Lung (tissue), 12 donors: ENCODE results near the gene AUH. TPM values are rescaled to one million over a fixed set of nuclear protein-coding genes. Genes with fewer than 3 reads are reported as not detected.

ENCODE experiments used
- ATAC-seq: fragments of 200-7000 bp; cut with Tn5 transposase; one replicate; pipeline ENCODE4 v1.9.1; 2020; ENCODE audit warnings: moderate number of reproducible peaks; ENCODE audit not compliant: insufficient read depth, low FRiP score
- DNase-seq, 3 donors: peaks; one replicate each; pipeline ENCODE4 v3.0.0-alpha.2; 2013 to 2017
- H3K27ac ChIP-seq, 2 donors: one replicate each; pipeline ENCODE4 v1.5.1; 2013; ENCODE audit warnings: mild to moderate bottlenecking in 2 of 2, moderate library complexity in 2 of 2, control low read depth in 1 of 2, inconsistent platforms in 1 of 2, low read depth in 1 of 2, low read length in 1 of 2
- H3K27me3 ChIP-seq, 3 donors: one replicate each; pipeline ENCODE4 v1.5.1; 2013; ENCODE audit warnings: low read length in 2 of 3; ENCODE audit not compliant: control insufficient read depth in 3 of 3, insufficient read depth in 3 of 3
- H3K36me3 ChIP-seq, 4 donors: one replicate each; pipeline ENCODE4 v1.5.1; 2013; ENCODE audit warnings: low read length in 4 of 4, mild to moderate bottlenecking in 1 of 4, moderate library complexity in 1 of 4; ENCODE audit not compliant: control insufficient read depth in 4 of 4, insufficient read depth in 4 of 4
- H3K4me1 ChIP-seq, 5 donors: one replicate each; pipeline ENCODE4 v1.5.1; 2013; ENCODE audit warnings: low read length in 5 of 5, mild to moderate bottlenecking in 2 of 5, moderate library complexity in 1 of 5; ENCODE audit not compliant: control insufficient read depth in 5 of 5, insufficient read depth in 5 of 5
- H3K4me3 ChIP-seq: one replicate; pipeline ENCODE4 v1.5.1; 2013; ENCODE audit warnings: mild to moderate bottlenecking, control low read depth, moderate library complexity
- H3K9ac ChIP-seq, 2 donors: one replicate each; pipeline ENCODE4 v1.5.1; 2013; ENCODE audit warnings: low read length in 2 of 2, control low read depth in 1 of 2; ENCODE audit not compliant: insufficient read depth in 1 of 2
- H3K9me3 ChIP-seq, 4 donors: one replicate each; pipeline ENCODE4 v1.5.1; 2013; ENCODE audit warnings: low read length in 3 of 4, mild to moderate bottlenecking in 1 of 4, moderate library complexity in 1 of 4; ENCODE audit not compliant: control insufficient read depth in 4 of 4, insufficient read depth in 3 of 4
- WGBS, 2 donors: extraction: QIAGEN DNeasy Blood & Tissue Kit; methylation state at CpG; one replicate each; pipeline ENCODE4 v1.1.7; 2013; 5-methylcytosine and 5-hydroxymethylcytosine counted together
- polyA plus RNA-seq, 2 donors: library from polyadenylated mRNA; stranded (reverse); fragments of 200-250 nt; gene quantifications; one replicate each; pipeline ENCODE4 v1.2.1, GENCODE V29; 2013
- total RNA-seq, 2 donors: library from RNA; depleted of rRNA in 1 of 2; stranded (reverse); fragments of >200 nt in 1 of 2; gene quantifications; one replicate each; pipeline ENCODE4 v1.2.1, GENCODE V29; 2014 to 2021
- TF ChIP-seq, protein P1 (sequence below): IDR thresholded peaks from 2 replicates; pipeline ENCODE4 v1.5.1; 2012; ENCODE audit warnings: mild to moderate bottlenecking; ENCODE audit errors: control extremely low read depth, extremely low read depth
- donor health status: control.
- donor health status: control.
- donor health status: Bipolar disorder and iron deficiency.
- donor health status: healthy.
- donor health status: DM: yes; HTN: yes; CAD: no.

Gene AUH
- total and polyA plus RNA-seq, 4 donors = 10.5 to 76.8 (median 16.2) TPM

DNA sequence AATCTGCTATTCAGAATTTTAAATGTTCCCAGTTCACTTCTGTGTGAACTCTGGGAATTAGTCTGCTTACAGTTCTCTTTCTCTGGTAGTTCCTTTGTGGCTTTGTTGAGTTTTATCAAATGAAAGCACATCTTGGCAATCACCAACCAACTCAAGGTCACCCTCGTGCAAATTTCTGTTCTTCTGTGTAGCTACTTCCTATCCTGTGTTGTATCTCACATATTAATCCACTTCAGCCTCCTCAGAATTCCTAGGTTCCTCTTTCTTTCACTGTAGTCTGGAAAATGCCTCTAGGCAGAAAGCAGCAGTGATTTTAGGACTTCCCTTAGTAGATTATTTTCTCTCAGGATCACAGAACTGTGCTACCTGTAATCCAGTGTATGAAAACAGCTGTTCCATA lies 100.3 kb downstream of the AUH start:
- ATAC-seq (no peak), DNase-seq (no peak)
- H3K9me3 ChIP-seq = no peaks in the 10 kb centered on the region
- no peak overlapping the region for H3K9ac ChIP-seq
- H3K4me1 ChIP-seq = peaks cover 0 to 5% (median under 1%) of the 10 kb centered on the region in 5 donors
- H3K36me3 ChIP-seq = peaks cover 0 to 6% (median 2%) of the 10 kb centered on the region in 4 donors
- TF ChIP-seq, protein P1, sequence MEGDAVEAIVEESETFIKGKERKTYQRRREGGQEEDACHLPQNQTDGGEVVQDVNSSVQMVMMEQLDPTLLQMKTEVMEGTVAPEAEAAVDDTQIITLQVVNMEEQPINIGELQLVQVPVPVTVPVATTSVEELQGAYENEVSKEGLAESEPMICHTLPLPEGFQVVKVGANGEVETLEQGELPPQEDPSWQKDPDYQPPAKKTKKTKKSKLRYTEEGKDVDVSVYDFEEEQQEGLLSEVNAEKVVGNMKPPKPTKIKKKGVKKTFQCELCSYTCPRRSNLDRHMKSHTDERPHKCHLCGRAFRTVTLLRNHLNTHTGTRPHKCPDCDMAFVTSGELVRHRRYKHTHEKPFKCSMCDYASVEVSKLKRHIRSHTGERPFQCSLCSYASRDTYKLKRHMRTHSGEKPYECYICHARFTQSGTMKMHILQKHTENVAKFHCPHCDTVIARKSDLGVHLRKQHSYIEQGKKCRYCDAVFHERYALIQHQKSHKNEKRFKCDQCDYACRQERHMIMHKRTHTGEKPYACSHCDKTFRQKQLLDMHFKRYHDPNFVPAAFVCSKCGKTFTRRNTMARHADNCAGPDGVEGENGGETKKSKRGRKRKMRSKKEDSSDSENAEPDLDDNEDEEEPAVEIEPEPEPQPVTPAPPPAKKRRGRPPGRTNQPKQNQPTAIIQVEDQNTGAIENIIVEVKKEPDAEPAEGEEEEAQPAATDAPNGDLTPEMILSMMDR = no peak
- no peak overlapping the region for H3K27ac ChIP-seq
- H3K27me3 ChIP-seq = no peaks in the 10 kb centered on the region
- no peak overlapping the region for H3K4me3 ChIP-seq
- 24 to 43% methylated on average over 1 of the region's 1 CpG for WGBS, 2 donors

DNA sequence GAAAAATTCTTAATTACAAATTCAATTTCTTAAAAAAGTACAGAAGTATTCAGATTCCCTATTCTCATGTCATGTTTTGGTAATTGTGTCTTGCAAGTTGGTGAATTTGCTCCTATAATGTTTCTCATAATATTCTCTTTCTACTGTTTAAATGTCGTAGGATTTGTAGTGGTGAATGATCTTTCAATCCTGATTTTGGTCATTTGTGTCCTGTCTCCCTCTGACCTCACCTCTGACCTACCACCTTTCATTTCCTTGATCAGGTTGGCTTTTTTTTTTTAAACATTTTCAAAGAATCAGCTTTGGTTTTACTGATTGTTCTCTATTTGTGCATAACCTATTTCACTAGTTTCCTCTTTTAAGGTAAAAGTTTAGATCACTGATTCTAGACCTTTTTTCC lies 102.6 kb downstream of the AUH start:
- no peaks in the 10 kb centered on the region for H3K27me3 ChIP-seq
- DNase-seq = no peak
- TF ChIP-seq, protein P1 = no peak
- H3K27ac ChIP-seq = no peak overlapping the region
- ATAC-seq = no peak
- H3K9ac ChIP-seq = no peak overlapping the region
- H3K4me3 ChIP-seq = no peak overlapping the region
- no peaks in the 10 kb centered on the region for H3K9me3 ChIP-seq
- 93 to 94% methylated on average over 1 of the region's 1 CpG for WGBS, 2 donors
- H3K36me3 ChIP-seq = peaks cover 0 to 4% (median 2%) of the 10 kb centered on the region in 4 donors
- peaks cover 0 to 22% (median 5%) of the 10 kb centered on the region in 5 donors for H3K4me1 ChIP-seq

DNA sequence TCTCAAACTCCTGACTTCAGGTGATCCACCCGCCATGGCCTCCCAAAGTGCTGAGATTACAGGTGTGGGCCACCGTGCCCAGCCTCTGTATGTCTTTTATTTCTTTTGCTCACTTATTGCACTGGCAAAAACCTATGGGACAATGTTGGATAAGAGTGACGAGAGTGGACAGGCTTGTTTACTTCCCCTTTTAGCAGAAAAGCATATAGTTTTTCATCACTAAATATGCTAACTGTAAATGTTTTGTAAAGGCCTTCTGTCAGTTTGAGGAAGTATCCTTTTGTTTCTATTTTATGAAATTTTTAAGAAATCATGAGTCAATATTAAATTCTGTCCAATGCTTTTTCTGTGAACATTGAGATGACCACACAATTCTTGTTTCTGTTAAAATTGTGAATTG lies 103.3 kb downstream of the AUH start:
- TF ChIP-seq, protein P1 = no peak
- 63 to 83% methylated on average over 3 of the region's 3 CpGs for WGBS, 2 donors
- H3K27ac ChIP-seq = no peak overlapping the region

DNA sequence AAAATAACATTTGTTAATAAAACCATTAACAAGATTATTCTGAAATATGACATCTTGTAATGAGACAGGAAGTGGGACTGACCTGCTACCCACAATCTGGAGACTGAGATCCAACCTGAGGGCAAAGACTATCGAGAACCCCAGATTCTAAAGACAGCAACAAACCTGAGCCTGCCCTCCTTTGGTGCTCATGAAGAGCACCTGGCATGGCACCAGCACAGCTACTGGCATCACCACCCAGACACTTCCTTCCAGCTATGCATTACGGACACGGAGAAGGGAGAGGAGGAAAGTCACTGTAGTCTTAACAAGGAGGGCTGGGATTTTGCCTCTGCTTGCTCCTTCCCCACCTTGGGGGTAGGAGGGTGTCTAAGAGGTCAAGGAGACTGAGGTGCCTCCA lies 105.5 kb downstream of the AUH start:
- Histone ChIP-seq H3K27ac (no peak overlapping the region), H3K4me1 (peaks cover 0 to 23% (median 1%) of the 10 kb centered on the region in 5 donors), H3K36me3 (peaks cover 0 to 4% (median 0%) of the 10 kb centered on the region in 4 donors), H3K4me3 (no peak overlapping the region), H3K9ac (no peak overlapping the region), H3K27me3 (no peaks in the 10 kb centered on the region), H3K9me3 (no peaks in the 10 kb centered on the region)
- ATAC-seq = no peak
- WGBS, 2 donors = 76 to 90% methylated on average over 3 of the region's 3 CpGs
- no peak for DNase-seq
- TF ChIP-seq, protein P1 = no peak

More for the DNA sequence above, 103.3 kb downstream of the AUH start:
- Histone ChIP-seq H3K27me3 (no peaks in the 10 kb centered on the region), H3K4me3 (no peak overlapping the region), H3K4me1 (peaks cover 0 to 23% (median 5%) of the 10 kb centered on the region in 5 donors), H3K36me3 (peaks cover 0 to 4% (median 2%) of the 10 kb centered on the region in 4 donors), H3K9me3 (no peaks in the 10 kb centered on the region), H3K9ac (no peak overlapping the region)
- ATAC-seq (no peak), DNase-seq (no peak)
